Stimulated activated CD8-positive, alpha-beta memory T cell treated with anti-CD3 and anti-CD28 coated beads, Interleukin-7, amount 100 ng/mL, for 4 hours (primary cell): ENCODE measurements around the gene SAG.

Experiments used
- DNase-seq, 2 donors: peaks; one replicate each; pipeline ENCODE4 v3.0.0-alpha.2; 2020; ENCODE audit warnings: low read depth in 2 of 2

SAG gene

DNA sequence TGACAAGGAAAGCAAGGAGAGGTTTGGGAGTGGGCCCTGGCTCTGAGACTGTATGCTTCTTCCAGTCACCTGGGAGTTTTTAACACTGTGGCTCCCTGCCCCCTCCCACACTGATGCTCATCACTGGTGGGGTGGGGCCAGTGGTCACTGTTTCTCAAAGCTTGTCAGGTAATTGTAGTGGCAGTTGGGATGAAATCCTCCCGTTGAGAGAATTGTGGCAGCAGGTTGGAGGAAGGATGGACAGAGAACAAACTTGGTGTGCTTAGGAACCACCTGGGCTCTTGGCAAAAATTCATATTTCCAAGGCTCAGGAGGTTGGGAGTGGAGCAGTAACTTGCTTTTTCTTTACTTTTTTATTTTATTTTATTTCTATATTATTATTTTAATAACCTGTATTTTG lies 71.8 kb downstream of the SAG start:
- DNase-seq, result no peak

DNA sequence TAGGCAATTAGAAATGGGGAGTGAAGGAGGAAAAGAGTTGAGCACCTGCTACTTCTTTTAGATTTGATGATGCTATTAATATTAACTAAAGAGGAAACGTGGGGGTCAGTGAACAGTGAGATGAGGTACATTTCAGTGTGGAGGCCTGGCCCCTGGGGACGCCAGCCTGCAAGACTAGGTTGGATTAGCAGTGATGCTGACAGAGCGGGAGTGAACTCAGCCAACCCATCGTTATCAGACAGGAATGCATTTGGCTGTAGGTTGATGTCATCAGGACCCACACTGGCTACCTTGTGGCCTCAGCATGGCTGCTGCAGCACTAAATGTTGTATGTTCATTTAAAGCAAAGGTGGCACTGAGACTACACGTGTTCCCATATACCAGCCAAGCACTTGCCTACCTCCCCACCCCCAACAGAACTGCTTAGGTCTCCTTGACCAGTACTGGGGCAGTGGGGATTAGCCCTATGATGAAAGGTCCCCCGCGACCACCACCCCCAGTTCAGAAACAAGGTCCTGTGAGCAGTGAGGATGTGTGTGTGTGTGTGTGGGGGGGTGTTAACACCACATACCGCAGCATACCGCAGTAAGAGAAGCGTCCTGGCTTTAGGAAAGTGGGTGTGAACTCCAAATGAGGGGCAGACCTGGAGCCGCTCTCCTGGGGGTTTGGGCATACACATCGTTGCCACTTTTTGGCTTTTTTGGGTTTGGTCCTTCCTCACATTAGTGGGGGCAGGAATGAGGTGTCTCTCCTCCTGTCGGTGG lies 72.7 kb downstream of the SAG start:
- no peak for DNase-seq

DNA sequence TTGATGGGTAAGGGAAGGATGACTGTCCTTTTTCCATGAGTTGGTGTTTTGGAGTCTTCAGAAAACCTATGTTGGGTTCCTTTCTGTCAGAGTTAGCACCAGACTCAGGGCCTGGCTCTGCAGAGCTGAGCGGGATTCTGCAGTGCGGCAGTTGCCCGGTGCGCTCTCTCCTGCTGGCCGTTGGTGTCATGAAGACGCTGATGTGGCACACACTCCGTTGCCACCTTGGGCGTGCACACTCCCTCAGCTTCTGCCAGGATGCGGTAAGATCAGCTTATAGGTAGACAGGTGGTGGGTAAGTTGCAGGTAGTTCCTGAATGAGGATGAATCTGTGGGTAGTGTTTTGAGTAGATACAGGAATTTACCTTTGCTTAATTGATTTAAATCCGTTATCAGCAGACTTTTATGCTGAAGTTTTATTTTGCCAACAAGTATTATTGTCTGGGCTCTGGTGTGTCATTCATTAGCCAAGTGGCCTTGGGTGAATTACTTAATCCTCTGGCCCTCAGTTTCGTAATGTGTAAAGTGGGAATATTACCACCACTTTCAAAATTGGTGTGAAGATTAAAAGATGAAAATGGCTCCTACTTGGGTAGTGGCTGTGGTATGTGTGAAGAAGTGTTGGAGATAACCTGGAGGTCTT lies 73.5 kb downstream of the SAG start:
- no peak for DNase-seq

DNA sequence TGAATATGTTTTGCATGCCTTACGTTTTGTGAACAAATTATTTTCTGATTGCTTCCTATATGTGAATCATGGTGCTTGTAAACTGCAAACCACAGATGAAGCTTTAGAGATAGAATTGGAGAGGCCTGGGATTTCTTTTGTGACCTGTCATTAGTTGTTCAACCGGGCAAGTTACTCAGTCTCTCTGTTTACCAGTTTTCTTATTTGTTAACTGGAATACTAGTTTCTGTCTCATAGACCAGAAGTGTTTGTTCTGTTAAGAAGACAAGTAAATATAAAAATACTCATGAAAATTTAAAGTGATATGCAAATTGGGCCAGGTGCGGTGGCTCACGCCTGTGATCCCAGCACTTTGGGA lies 74.0 kb downstream of the SAG start:
- DNase-seq, result no peak

DNA sequence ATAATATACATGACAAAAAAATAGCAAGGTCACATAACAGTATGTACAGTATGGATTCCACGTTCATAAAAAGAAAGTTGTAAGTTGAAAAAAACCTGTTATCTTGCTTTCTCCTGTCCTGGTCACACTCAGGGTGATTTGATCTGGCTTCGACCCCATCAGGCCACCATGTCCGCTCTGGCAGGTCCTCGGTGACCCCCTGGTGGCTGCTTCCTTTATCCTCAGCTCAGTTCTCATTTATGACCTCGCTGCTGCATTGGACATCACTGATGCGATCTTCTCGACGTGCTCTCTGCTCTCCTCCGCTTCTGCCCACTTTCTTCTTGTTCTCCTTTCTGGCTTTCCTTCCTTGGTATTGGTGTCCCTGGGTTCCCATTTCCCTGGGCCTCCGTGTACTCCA lies 76.4 kb downstream of the SAG start:
- DNase-seq, result no peak

DNA sequence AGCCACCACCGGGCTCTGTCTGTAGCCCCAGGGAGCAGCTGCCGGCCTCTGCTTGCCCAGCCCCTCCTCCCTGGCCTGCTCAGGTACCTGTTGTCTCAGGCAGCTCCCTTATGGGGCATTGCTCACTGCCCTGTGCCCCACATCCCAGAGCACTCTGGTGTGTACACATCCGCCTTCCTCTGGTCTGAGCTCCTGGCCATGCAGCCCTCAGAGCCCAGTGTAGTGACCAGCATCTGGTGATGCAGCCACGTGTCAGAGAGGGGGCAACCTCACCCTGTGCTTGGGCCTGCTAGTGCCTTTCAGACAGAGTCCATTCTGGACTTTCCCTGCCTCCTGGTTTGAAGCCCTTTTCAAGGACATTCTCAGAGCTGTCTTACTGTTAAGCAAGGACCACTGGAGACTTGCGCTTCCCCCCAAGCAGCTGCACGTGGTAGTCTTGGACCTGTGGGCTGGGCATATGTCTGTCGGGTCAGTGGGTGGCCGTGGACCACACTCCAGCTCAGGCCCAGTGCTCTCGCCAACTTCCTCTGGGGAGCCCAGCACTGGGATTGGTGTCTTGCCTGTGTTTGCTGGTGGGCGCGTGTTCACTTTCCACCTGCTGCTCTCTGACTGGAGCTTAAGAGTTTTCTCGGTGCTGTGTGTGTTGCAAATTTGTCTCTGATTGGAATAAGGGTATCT lies 77.3 kb downstream of the SAG start:
- DNase-seq, result no peak

DNA sequence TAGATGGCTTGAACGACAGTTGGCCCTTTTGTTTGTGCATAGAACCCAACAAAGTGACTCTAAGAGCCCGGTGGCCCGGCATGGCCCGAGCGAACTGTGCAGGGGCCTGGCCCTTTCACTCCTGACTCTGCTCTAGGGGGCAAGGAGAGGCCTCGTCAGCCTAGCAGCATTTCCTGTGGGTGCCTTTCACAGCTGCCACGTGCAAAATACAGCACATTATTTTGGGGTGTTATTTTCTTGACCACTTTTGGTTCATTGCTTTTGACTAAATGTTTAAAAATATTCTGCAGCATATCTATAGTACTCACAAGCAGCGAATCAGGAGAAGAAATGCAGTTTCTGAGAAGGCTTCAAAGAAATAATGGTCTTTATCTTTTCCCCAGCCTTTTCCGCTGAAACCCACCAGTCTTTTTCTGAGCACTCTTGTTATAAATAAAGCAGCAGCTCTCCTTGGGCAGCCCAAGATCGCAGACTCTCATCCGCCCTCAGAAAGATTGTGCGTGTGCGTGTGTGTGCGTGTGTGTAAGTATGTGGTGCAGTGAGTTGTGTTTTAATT lies 78.0 kb downstream of the SAG start:
- peak; percentile 61 to 62 for DNase-seq

DNA sequence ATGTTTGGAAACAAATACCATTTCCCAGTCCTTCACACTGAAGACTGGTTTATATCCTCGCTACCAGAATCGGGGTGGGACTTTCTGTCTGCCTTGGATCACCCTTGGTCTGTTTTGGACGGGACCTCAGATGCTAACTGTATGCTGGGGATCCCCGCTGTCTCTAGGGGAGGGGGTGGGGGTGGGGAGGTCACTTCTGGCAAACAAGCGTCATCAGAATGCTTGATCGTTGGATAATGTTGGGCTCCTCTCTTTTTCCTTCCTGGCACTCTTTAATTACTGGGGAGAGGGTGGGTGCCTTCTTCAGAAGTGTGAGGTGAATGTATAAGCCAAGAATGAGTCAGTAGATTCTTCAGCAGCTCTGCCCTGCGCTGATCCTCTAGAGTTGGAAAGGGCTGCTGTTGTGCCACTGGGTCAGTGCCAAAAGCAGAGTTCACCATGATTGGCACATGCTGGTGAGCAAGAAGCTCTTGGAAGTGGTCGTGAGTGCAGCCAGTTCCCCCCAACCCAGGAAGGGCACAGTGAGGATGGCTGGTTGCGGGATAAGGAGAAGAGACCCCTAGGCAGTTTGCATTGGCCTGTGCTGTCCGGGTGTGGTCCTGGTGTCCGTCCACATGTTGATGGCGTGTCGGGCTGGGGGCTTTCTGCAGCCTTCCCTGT lies 78.9 kb downstream of the SAG start:
- no peak for DNase-seq

DNA sequence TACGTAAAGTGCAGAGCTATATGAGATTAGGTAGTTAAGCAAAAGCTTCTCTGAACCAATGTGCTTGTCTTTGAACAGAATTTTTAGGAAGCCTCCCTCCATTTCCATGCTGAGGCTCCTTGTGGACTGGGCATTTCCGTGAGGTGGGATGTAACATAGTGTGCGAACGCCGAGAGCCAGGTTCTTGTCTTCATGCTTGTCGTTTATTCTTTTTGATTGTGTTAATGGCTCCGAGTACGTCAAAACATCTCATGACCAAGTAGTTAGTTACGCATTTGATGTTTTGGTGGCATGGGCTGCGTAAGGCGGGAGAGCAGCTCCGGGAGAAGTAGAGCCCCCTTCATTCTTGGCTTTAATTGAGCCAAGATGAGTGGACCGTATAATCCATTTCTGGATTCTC lies 79.6 kb downstream of the SAG start:
- DNase-seq, result no peak

DNA sequence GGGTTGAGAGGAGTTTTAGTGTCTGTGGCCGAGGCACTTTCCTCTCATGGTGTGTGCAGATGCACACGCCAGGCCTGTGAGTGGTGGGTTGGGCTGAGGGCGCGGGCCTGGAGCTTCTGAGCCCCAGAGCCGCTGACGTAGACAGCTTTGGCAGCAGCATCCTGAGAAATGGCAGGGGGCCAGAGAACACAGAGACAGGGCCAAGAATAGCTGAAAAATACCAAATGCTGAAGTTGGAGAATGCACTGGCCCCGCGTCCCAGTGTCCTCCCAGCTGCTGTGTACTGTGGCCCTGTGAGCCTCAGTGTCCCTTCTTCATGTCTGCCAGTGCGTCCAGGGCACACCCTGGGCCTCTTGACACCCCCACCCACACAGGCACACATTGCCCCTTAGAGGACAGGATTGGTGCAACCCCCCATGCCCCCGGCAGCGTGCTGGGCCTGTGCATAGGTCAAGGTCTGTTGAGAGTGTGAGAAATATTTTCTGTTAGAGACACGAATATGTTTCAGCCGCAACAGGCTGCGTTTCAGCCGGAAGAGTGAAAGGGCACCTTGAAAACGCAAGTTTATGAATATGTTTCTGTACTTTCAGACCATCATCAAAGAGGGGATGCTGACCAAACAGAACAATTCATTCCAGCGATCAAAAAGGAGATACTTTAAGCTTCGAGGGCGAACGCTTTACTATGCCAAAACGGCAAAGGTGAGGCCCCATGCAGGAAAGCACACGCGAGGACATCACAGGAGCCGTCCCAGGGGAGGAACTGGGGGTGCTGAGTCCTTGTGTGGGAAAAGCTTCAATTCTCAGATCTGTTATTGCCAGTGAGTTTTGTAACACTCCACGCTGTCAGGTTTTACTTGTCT lies 80.3 kb downstream of the SAG start:
- DNase-seq, result no peak

DNA sequence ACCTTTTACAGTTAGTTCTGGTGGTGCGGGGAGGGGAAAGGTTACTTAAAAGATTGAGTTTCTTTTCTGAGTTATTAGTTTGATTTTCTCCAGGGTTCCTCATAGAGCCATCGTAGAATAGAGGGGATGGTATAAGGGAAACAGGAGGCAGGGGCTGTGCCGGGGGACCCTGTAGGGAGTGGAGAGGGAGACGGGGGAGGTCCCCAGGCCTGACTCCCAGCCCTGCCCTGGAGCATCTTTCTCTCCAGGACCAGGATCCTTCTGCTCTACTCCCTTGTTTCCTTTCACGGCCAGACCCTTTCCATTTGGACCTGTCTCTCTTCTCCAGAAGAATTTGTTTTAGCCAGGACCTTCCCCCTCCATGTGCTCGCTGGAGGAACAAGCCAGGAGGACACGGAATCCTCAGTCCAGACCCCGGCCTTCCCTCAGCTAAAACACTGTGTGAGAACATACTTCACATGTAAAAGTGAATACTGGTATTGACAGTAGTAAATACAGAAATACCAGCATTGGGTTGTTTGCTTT lies 82.0 kb downstream of the SAG start:
- no peak for DNase-seq

DNA sequence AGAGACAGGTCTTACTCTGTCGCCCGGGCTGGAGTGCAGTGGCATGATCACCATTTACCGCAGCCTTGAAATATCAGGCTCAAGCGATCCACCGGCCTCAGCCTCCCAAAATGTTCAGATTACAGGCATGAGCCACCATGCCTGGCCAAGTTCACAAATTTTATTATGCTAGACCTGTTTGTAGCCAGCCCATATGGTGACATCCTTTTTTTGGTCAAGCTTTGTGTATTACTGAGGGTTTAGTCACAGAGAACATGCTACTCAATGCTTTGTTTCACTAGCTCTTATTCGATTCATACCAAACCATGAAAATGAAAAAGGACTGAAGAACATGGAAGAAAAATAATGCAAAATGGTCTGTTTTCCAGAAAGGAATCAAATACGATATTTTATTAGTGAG lies 88.1 kb downstream of the SAG start:
- DNase-seq, result no peak
